ENCODE data around the gene ARHGEF28. TPM values are rescaled to one million over a fixed set of nuclear protein-coding genes. Genes with fewer than 3 reads are reported as not detected.

Gene ARHGEF28
- total and polyA plus RNA-seq, 2 experiments from 2014 or later = 3.5 to 11.2 TPM

DNA sequence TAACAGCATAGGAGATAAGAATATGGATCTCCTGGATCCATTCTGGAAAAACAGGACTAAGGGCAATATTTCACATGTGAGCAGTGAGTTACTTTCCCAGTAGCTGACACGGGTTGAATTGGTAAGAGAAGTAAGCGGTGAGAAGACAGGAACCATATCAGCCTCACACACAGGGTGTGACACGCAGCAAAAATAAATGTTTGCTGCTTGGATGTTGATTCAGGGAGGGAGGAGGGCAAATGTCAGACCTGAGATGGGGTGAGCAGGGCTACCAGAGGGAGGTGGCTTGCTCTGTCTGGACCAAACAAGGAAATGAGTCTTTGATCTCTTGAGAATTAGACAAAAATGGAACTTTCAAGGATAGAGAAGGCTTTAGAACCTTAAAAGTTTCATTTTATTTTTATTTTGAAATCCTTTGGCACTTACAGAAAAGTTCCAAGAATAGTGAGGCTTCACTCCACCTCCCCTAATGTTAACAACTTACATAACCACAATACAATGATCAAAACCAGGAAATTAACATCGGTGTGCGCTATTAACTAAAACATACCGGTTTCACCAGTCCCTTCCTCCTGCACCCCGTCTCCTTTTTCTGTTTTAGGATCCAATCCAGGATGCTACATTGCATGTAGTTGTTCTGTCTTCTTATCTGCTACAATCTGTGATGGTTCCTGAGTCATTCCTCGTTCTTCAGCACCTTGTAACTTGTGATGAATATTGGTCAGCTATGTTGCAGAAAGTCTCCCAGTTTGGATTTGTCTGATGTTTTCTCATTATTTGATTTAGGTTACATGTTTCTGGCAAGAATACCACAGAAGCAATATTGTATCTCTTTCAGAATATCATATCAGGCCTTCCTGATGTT is 20.5 kb upstream of the ARHGEF28 start:
- H2AFZ ChIP-seq = no peak overlapping the region
- no peak overlapping the region for H3K4me2 ChIP-seq
- no peaks in the 10 kb centered on the region for H3K4me1 ChIP-seq (ENCODE audit: insufficient read depth)
- no peaks in the 10 kb centered on the region for H3K36me3 ChIP-seq (replicated peaks; ENCODE audit: insufficient read depth, low read depth)
- H4K20me1 ChIP-seq (ENCODE audit: insufficient read depth, poor library complexity, severe bottlenecking) = no peaks in the 10 kb centered on the region
- H3K79me2 ChIP-seq = no peaks in the 10 kb centered on the region
- H3K27me3 ChIP-seq = no peaks in the 10 kb centered on the region
- no peaks in the 10 kb centered on the region for H3K9me2 ChIP-seq (replicated peaks; ENCODE audit: insufficient read depth)
- H3K4me3 ChIP-seq = no peak overlapping the region
- DNase-seq (ENCODE audit: low spot score) = peak; percentile 37
- TF ChIP-seq EZH2 (IDR thresholded peaks at IDR 0.05; ENCODE audit: borderline replicate concordance) (no peak), EZH2phosphoT487 (IDR thresholded peaks at IDR 0.05; ENCODE audit: low read depth, severe bottlenecking, unreplicated experiment) (no peak)
- TF ChIP-seq, protein P1, sequence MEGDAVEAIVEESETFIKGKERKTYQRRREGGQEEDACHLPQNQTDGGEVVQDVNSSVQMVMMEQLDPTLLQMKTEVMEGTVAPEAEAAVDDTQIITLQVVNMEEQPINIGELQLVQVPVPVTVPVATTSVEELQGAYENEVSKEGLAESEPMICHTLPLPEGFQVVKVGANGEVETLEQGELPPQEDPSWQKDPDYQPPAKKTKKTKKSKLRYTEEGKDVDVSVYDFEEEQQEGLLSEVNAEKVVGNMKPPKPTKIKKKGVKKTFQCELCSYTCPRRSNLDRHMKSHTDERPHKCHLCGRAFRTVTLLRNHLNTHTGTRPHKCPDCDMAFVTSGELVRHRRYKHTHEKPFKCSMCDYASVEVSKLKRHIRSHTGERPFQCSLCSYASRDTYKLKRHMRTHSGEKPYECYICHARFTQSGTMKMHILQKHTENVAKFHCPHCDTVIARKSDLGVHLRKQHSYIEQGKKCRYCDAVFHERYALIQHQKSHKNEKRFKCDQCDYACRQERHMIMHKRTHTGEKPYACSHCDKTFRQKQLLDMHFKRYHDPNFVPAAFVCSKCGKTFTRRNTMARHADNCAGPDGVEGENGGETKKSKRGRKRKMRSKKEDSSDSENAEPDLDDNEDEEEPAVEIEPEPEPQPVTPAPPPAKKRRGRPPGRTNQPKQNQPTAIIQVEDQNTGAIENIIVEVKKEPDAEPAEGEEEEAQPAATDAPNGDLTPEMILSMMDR (IDR thresholded peaks at IDR 0.05; ENCODE audit: poor library complexity) = no peak
- no peaks in the 10 kb centered on the region for H3K9me3 ChIP-seq (ENCODE audit: low read depth)
- WGBS (ENCODE audit: low lambda C conversion rate, missing lambda C conversion rate) = 76% methylated on average over 8 of the region's 8 CpGs
- no peak overlapping the region for H3K27ac ChIP-seq

DNA sequence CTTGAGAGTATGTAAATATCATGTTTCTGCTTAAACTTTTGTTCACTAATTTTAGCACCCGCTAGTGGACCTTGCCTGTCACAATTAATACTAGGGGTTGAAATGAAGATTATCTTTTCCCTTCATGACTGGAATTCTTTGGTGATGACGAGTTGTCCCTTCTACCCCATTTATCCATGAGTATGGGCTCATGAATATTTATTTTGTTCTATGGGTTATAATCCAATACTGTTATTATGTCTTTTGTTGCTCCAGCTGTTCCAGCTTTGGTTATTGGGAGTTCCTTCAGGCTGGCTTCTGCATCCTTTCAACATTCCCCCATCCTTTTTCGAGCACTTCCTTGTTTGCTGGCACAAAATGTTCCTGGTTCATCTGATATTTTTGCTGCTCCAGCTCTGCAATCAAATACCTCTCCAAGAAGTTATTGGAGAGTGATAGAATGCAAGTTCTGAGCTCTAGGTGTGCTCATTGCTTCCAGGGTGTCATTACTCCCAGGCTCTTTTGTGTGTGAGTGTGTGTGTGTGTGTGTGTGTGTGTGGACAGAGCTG is 19.7 kb upstream of the ARHGEF28 start:
- no peak overlapping the region for H3K27ac ChIP-seq
- no peaks in the 10 kb centered on the region for H3K36me3 ChIP-seq (replicated peaks; ENCODE audit: insufficient read depth, low read depth)
- H4K20me1 ChIP-seq (ENCODE audit: insufficient read depth, poor library complexity, severe bottlenecking) = no peaks in the 10 kb centered on the region

DNA sequence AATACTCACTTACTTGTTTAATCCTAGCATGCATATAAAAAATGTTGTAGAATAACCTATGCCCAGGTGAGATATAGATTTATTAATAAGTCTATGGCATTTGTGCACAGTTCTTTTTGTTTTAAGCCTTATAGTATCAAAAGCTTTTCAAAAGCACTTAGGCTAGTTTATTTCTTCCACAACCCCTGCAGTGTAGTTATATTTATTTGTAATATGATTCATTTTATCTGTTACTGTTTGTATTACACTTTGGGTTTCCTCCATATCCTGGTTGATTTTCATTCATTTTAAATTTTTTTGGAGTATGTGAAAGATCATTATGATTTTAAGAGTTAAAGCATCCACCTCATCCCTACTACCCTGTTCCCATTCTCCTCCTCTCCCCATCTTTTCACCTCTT is 18.8 kb upstream of the ARHGEF28 start:
- Histone ChIP-seq H4K20me1 (ENCODE audit: insufficient read depth, poor library complexity, severe bottlenecking) (no peaks in the 10 kb centered on the region), H3K79me2 (no peaks in the 10 kb centered on the region), H2AFZ (no peak overlapping the region), H3K9me3 (ENCODE audit: low read depth) (no peaks in the 10 kb centered on the region), H3K9me2 (replicated peaks; ENCODE audit: insufficient read depth) (no peaks in the 10 kb centered on the region), H3K36me3 (replicated peaks; ENCODE audit: insufficient read depth, low read depth) (no peaks in the 10 kb centered on the region), H3K4me3 (no peak overlapping the region), H3K4me2 (no peak overlapping the region), H3K27ac (no peak overlapping the region), H3K27me3 (no peaks in the 10 kb centered on the region), H3K4me1 (ENCODE audit: insufficient read depth) (no peaks in the 10 kb centered on the region)
- no peak for DNase-seq (ENCODE audit: low spot score)
- TF ChIP-seq EZH2 (IDR thresholded peaks at IDR 0.05; ENCODE audit: borderline replicate concordance) = no peak
- TF ChIP-seq, protein P1 (IDR thresholded peaks at IDR 0.05; ENCODE audit: poor library complexity) = no peak
- no peak for TF ChIP-seq EZH2phosphoT487 (IDR thresholded peaks at IDR 0.05; ENCODE audit: low read depth, severe bottlenecking, unreplicated experiment)

More for the DNA sequence above, 19.7 kb upstream of the ARHGEF28 start:
- Histone ChIP-seq H3K4me3 (no peak overlapping the region), H3K4me1 (ENCODE audit: insufficient read depth) (no peaks in the 10 kb centered on the region), H3K79me2 (no peaks in the 10 kb centered on the region), H3K9me2 (replicated peaks; ENCODE audit: insufficient read depth) (no peaks in the 10 kb centered on the region), H3K27me3 (no peaks in the 10 kb centered on the region), H3K4me2 (no peak overlapping the region), H3K9me3 (ENCODE audit: low read depth) (no peaks in the 10 kb centered on the region), H2AFZ (no peak overlapping the region)
- no peak for DNase-seq (ENCODE audit: low spot score)
- WGBS (ENCODE audit: low lambda C conversion rate, missing lambda C conversion rate) = 57% methylated on average over 3 of the region's 3 CpGs
- TF ChIP-seq EZH2phosphoT487 (IDR thresholded peaks at IDR 0.05; ENCODE audit: low read depth, severe bottlenecking, unreplicated experiment) (no peak), EZH2 (IDR thresholded peaks at IDR 0.05; ENCODE audit: borderline replicate concordance) (no peak)
- TF ChIP-seq, protein P1 (IDR thresholded peaks at IDR 0.05; ENCODE audit: poor library complexity) = no peak
